SH-SY5Y (cell line): Measurements from ENCODE around the gene ZBTB5.

Source experiments
- GATA2 ChIP-seq: IDR thresholded peaks from 2 replicates; pipeline ENCODE4 v1.6.1; 2011; ENCODE audit warnings: mild to moderate bottlenecking, low read depth, low read length
- GATA3 ChIP-seq: IDR thresholded peaks from 2 replicates; pipeline ENCODE4 v1.6.1; 2011; ENCODE audit warnings: low read depth, mild to moderate bottlenecking, low read length, moderate library complexity

DNA sequence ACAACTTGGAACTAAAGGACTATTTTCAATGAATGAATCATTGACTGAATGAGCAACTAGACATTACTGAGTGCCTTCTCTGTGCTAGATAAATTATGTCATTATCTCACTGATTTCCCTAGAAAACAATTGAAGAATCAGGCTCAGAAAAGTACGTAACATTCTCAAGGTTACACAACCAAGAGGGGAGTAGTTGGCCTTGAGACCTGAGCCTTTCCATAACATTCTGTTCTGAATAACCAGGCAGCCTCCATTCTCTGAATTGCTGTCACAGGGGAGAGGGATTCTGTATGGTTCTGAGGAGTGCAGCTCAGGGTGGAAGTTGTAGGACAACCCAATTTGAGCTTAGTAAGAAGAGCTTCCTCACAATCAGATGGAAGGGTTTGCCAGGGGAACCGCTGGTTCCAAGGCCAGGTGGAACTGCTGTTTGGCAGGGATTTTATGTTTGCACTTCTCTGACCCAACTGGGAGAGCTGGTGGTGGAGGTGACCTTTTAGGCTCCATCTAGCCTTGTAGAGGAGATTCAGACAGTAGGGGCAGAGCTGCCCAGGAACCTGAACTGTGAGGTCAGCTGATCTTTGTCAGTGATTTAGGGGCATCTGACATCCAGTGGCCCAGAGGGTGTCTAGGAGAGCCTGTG is 36.8 kb upstream of the ZBTB5 start:
- TF ChIP-seq GATA2, result no peak
- TF ChIP-seq GATA3, result no peak
